ENCODE results near the gene BMP7.

The BMP7 gene

GRCh38 chr20:57210054-57210910, 56.2 kb downstream of the BMP7 start:
- H3K36me3 ChIP-seq (ENCODE audit: insufficient read depth, insufficient read length, low read length) = peaks cover 10% of the 10 kb centered on the region
- DNase-seq (ENCODE audit: low read depth, low spot score) = no peak

GRCh38 chr20:57209413-57209812, 57.0 kb downstream of the BMP7 start:
- H3K4me3 ChIP-seq (ENCODE audit: insufficient read length, low read depth) = no peak overlapping the region
- peaks cover 6% of the 10 kb centered on the region for H3K36me3 ChIP-seq (ENCODE audit: insufficient read depth, insufficient read length, low read length)
- TF ChIP-seq YY1 (IDR thresholded peaks at IDR 0.05; ENCODE audit: insufficient read depth, insufficient read length) = no peak
- TF ChIP-seq ZNF274 (IDR thresholded peaks at IDR 0.05; ENCODE audit: low read depth, low read length) = no peak
- TF ChIP-seq SUZ12 (IDR thresholded peaks at IDR 0.05; ENCODE audit: extremely low read depth, insufficient read depth, insufficient read length) = no peak
- peaks cover 11% of the 10 kb centered on the region for H3K4me1 ChIP-seq (ENCODE audit: insufficient read depth, insufficient read length)
- H3K9ac ChIP-seq (ENCODE audit: insufficient read length, low read depth) = no peak overlapping the region
- H3K27me3 ChIP-seq (ENCODE audit: insufficient read depth, insufficient read length) = no peaks in the 10 kb centered on the region
- H3K9me3 ChIP-seq (ENCODE audit: insufficient read depth, low read length) = peaks cover 12% of the 10 kb centered on the region; the same call in 1 of the 2 replicates
- no peak for DNase-seq (ENCODE audit: low read depth, low spot score)

More at GRCh38 chr20:57210054-57210910, 56.2 kb downstream of the BMP7 start:
- TF ChIP-seq ZNF274 (IDR thresholded peaks at IDR 0.05; ENCODE audit: low read depth, low read length) (no peak), YY1 (IDR thresholded peaks at IDR 0.05; ENCODE audit: insufficient read depth, insufficient read length) (no peak), SUZ12 (IDR thresholded peaks at IDR 0.05; ENCODE audit: extremely low read depth, insufficient read depth, insufficient read length) (no peak)
- peaks cover 12% of the 10 kb centered on the region; the same call in 1 of the 2 replicates for H3K9me3 ChIP-seq (ENCODE audit: insufficient read depth, low read length)
- H3K9ac ChIP-seq (ENCODE audit: insufficient read length, low read depth) = no peak overlapping the region
- H3K4me3 ChIP-seq (ENCODE audit: insufficient read length, low read depth) = no peak overlapping the region
- no peaks in the 10 kb centered on the region for H3K27me3 ChIP-seq (ENCODE audit: insufficient read depth, insufficient read length)
- peaks cover 11% of the 10 kb centered on the region for H3K4me1 ChIP-seq (ENCODE audit: insufficient read depth, insufficient read length)

GRCh38 chr20:57208198-57208597, 58.2 kb downstream of the BMP7 start:
- H3K27me3 ChIP-seq (ENCODE audit: insufficient read depth, insufficient read length) = no peaks in the 10 kb centered on the region
- H3K4me1 ChIP-seq (ENCODE audit: insufficient read depth, insufficient read length) = peaks cover 11% of the 10 kb centered on the region
- peaks cover 6% of the 10 kb centered on the region for H3K36me3 ChIP-seq (ENCODE audit: insufficient read depth, insufficient read length, low read length)
- peaks cover 12% of the 10 kb centered on the region; the same call in 1 of the 2 replicates for H3K9me3 ChIP-seq (ENCODE audit: insufficient read depth, low read length)
- no peak overlapping the region for H3K4me3 ChIP-seq (ENCODE audit: insufficient read length, low read depth)
- no peak for DNase-seq (ENCODE audit: low read depth, low spot score)
- TF ChIP-seq ZNF274 (IDR thresholded peaks at IDR 0.05; ENCODE audit: low read depth, low read length) (no peak), YY1 (IDR thresholded peaks at IDR 0.05; ENCODE audit: insufficient read depth, insufficient read length) (no peak), SUZ12 (IDR thresholded peaks at IDR 0.05; ENCODE audit: extremely low read depth, insufficient read depth, insufficient read length) (no peak)
- no peak overlapping the region for H3K9ac ChIP-seq (ENCODE audit: insufficient read length, low read depth)

GRCh38 chr20:57207251-57207650, 59.2 kb downstream of the BMP7 start:
- peaks cover 12% of the 10 kb centered on the region; the same call in 1 of the 2 replicates for H3K9me3 ChIP-seq (ENCODE audit: insufficient read depth, low read length)
- peaks cover 8% of the 10 kb centered on the region for H3K36me3 ChIP-seq (ENCODE audit: insufficient read depth, insufficient read length, low read length)
- DNase-seq (ENCODE audit: low read depth, low spot score) = no peak
- peaks cover 8% of the 10 kb centered on the region for H3K4me1 ChIP-seq (ENCODE audit: insufficient read depth, insufficient read length)
- no peak for TF ChIP-seq ZNF274 (IDR thresholded peaks at IDR 0.05; ENCODE audit: low read depth, low read length)
- TF ChIP-seq SUZ12 (IDR thresholded peaks at IDR 0.05; ENCODE audit: extremely low read depth, insufficient read depth, insufficient read length) = no peak
- no peak for TF ChIP-seq YY1 (IDR thresholded peaks at IDR 0.05; ENCODE audit: insufficient read depth, insufficient read length)
- no peaks in the 10 kb centered on the region for H3K27me3 ChIP-seq (ENCODE audit: insufficient read depth, insufficient read length)
- no peak overlapping the region for H3K9ac ChIP-seq (ENCODE audit: insufficient read length, low read depth)
- no peak overlapping the region for H3K4me3 ChIP-seq (ENCODE audit: insufficient read length, low read depth)

GRCh38 chr20:57205606-57206219, 60.7 kb downstream of the BMP7 start:
- no peak for DNase-seq (ENCODE audit: low read depth, low spot score)
- no peaks in the 10 kb centered on the region for H3K4me1 ChIP-seq (ENCODE audit: insufficient read depth, insufficient read length)
- H3K36me3 ChIP-seq (ENCODE audit: insufficient read depth, insufficient read length, low read length) = peaks cover 17% of the 10 kb centered on the region
- H3K9ac ChIP-seq (ENCODE audit: insufficient read length, low read depth) = no peak overlapping the region
- no peaks in the 10 kb centered on the region for H3K27me3 ChIP-seq (ENCODE audit: insufficient read depth, insufficient read length)
- peaks cover 12% of the 10 kb centered on the region; the same call in 1 of the 2 replicates for H3K9me3 ChIP-seq (ENCODE audit: insufficient read depth, low read length)
- TF ChIP-seq ZNF274 (IDR thresholded peaks at IDR 0.05; ENCODE audit: low read depth, low read length) = no peak
- TF ChIP-seq SUZ12 (IDR thresholded peaks at IDR 0.05; ENCODE audit: extremely low read depth, insufficient read depth, insufficient read length) = no peak
- no peak for TF ChIP-seq YY1 (IDR thresholded peaks at IDR 0.05; ENCODE audit: insufficient read depth, insufficient read length)
- H3K4me3 ChIP-seq (ENCODE audit: insufficient read length, low read depth) = no peak overlapping the region

GRCh38 chr20:57203986-57204385, 62.5 kb downstream of the BMP7 start:
- H3K27me3 ChIP-seq (ENCODE audit: insufficient read depth, insufficient read length) = no peaks in the 10 kb centered on the region
- H3K4me3 ChIP-seq (ENCODE audit: insufficient read length, low read depth) = no peak overlapping the region
- DNase-seq (ENCODE audit: low read depth, low spot score) = no peak
- H3K4me1 ChIP-seq (ENCODE audit: insufficient read depth, insufficient read length) = peaks cover 4% of the 10 kb centered on the region
- H3K9me3 ChIP-seq (ENCODE audit: insufficient read depth, low read length) = peaks cover 12% of the 10 kb centered on the region; the same call in 1 of the 2 replicates
- TF ChIP-seq YY1 (IDR thresholded peaks at IDR 0.05; ENCODE audit: insufficient read depth, insufficient read length) = no peak
- TF ChIP-seq ZNF274 (IDR thresholded peaks at IDR 0.05; ENCODE audit: low read depth, low read length) = no peak
- no peak for TF ChIP-seq SUZ12 (IDR thresholded peaks at IDR 0.05; ENCODE audit: extremely low read depth, insufficient read depth, insufficient read length)
- peaks cover 17% of the 10 kb centered on the region for H3K36me3 ChIP-seq (ENCODE audit: insufficient read depth, insufficient read length, low read length)
- no peak overlapping the region for H3K9ac ChIP-seq (ENCODE audit: insufficient read length, low read depth)

GRCh38 chr20:57203204-57203603, 63.2 kb downstream of the BMP7 start:
- H3K4me3 ChIP-seq (ENCODE audit: insufficient read length, low read depth) = no peak overlapping the region
- peaks cover 17% of the 10 kb centered on the region for H3K36me3 ChIP-seq (ENCODE audit: insufficient read depth, insufficient read length, low read length)
- DNase-seq (ENCODE audit: low read depth, low spot score) = no peak
- H3K9me3 ChIP-seq (ENCODE audit: insufficient read depth, low read length) = peaks cover 10% of the 10 kb centered on the region; the same call in 1 of the 2 replicates
- TF ChIP-seq ZNF274 (IDR thresholded peaks at IDR 0.05; ENCODE audit: low read depth, low read length) (no peak), YY1 (IDR thresholded peaks at IDR 0.05; ENCODE audit: insufficient read depth, insufficient read length) (no peak), SUZ12 (IDR thresholded peaks at IDR 0.05; ENCODE audit: extremely low read depth, insufficient read depth, insufficient read length) (no peak)
- H3K27me3 ChIP-seq (ENCODE audit: insufficient read depth, insufficient read length) = no peaks in the 10 kb centered on the region
- H3K9ac ChIP-seq (ENCODE audit: insufficient read length, low read depth) = no peak overlapping the region
- peaks cover 11% of the 10 kb centered on the region for H3K4me1 ChIP-seq (ENCODE audit: insufficient read depth, insufficient read length)
